ENCODE measurements around the gene KCNT1.

GRCh38 chr9:135726138-135726853 is 24.3 kb downstream of the KCNT1 start:
- TF ChIP-seq CTCF (IDR thresholded peaks at IDR 0.05; ENCODE audit: low read depth, low read length): no peak
- no peak for TF ChIP-seq POLR2A (IDR thresholded peaks at IDR 0.05; ENCODE audit: extremely low read depth, insufficient read length)
- TF ChIP-seq MAX (IDR thresholded peaks at IDR 0.05; ENCODE audit: low read depth, low read length): no peak
- TF ChIP-seq MYC (IDR thresholded peaks at IDR 0.05; ENCODE audit: low read depth, low read length): no peak
